Pericardium fibroblast (primary cell): ENCODE data around the gene DSCAML1. TPM values are rescaled to one million over a fixed set of nuclear protein-coding genes. Genes with fewer than 3 reads are reported as not detected.

ENCODE experiments used
- total RNA-seq: library from RNA; depleted of rRNA; stranded (reverse); fragments of >200 nt; gene quantifications from 2 replicates; pipeline ENCODE4 v1.2.3, GENCODE V29; 2015

Gene DSCAML1, protein sequence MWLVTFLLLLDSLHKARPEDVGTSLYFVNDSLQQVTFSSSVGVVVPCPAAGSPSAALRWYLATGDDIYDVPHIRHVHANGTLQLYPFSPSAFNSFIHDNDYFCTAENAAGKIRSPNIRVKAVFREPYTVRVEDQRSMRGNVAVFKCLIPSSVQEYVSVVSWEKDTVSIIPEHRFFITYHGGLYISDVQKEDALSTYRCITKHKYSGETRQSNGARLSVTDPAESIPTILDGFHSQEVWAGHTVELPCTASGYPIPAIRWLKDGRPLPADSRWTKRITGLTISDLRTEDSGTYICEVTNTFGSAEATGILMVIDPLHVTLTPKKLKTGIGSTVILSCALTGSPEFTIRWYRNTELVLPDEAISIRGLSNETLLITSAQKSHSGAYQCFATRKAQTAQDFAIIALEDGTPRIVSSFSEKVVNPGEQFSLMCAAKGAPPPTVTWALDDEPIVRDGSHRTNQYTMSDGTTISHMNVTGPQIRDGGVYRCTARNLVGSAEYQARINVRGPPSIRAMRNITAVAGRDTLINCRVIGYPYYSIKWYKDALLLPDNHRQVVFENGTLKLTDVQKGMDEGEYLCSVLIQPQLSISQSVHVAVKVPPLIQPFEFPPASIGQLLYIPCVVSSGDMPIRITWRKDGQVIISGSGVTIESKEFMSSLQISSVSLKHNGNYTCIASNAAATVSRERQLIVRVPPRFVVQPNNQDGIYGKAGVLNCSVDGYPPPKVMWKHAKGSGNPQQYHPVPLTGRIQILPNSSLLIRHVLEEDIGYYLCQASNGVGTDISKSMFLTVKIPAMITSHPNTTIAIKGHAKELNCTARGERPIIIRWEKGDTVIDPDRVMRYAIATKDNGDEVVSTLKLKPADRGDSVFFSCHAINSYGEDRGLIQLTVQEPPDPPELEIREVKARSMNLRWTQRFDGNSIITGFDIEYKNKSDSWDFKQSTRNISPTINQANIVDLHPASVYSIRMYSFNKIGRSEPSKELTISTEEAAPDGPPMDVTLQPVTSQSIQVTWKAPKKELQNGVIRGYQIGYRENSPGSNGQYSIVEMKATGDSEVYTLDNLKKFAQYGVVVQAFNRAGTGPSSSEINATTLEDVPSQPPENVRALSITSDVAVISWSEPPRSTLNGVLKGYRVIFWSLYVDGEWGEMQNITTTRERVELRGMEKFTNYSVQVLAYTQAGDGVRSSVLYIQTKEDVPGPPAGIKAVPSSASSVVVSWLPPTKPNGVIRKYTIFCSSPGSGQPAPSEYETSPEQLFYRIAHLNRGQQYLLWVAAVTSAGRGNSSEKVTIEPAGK (N-terminal part only)
- not detected in 2 replicates for total RNA-seq

DNA sequence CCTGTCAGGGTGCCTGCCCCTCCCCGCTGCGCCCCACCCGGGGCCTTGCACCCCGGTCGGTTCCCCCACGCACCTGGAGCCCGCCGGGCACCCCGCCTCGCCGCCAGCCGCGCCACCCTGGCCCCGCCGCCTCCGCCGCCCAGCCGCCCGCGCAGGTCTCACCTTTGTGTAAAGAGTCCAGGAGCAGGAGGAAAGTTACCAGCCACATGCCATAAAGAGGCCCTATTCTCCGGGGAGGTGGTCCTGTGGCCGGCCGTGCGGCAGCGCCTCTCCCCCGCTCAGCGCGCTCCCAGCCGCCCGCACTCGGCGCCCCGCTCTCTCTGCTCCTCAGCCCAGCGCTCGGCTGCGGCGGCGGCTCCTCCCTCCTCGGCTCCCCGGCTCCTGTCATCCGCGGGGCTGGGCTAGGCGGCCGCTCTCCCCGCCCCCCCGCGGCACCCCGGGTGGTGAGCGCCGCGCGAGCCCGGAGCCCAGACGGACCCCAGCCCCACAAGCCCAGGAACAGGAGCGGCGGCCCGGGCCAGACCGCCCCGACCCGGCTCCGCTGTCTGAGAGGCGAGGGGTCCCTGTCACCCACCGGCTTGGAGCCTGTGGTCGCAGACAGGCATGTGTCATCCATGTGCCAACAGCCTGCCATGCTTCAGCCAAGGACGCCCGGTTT lies at the start of gene DSCAML1:
TSS of gene DSCAML1 (minus strand) at position 345 of the 658 bp plus-strand sequence. CDS start at position 208, 137 bp downstream.

DNA sequence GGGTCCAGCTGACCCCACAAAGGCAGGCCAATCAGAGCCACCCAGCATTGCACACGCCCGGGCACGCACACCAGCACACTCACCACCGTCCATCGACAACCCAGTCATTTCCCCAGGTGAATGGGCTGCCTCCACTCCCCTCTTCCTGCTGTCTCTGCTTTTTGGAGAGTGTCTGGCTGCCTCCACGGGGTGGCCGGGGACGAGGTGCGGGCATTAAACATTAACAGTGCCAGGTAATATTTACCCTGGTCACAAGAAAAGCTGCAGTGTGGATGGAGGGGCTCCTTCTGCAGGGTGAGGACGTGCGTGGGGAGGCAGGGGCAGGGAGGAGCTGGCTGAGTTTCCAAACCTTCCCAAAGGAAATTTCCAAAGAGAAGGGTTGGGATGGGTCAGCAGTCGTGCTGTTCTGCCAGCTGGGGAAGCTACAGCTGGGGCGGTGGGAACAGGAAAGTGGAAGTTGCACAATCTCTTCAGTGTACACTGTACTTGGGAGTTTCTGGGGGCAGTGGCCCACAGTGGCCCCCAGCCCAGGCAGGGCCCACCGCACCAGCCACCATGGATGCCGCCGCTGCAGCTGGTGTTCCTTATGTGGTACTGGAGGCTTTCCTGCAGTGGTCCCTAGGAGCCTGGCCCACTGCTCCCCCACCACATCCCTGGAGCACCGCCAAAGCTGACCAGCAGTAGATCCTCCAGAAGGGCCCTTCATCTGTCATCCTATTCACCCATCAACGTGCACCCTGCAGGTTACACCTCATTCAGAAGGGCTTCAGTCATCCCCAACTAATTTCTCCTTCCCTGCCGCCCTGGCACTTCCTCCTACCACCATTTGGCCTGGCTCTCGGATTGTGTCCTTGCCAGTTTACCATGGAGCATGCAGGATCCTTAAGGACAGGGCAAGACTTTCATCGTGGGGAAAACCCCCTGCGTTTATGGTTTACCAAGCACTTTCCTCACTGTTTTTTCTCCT lies 27.8 kb upstream of the DSCAML1 start, which contains the start of gene FXYD2:
TSS of gene FXYD2 (minus strand) at position 174 of the 967 bp plus-strand sequence. CDS start at position 108, 66 bp downstream.

Other genes starting within 250 kb of the DSCAML1 start
- gene FXYD2, start 27.5 kb upstream of the DSCAML1 start, total RNA-seq, result not detected in 2 replicates
- gene FXYD6, start 79.4 kb upstream of the DSCAML1 start, total RNA-seq, result 0.68 and 1.3 TPM in 2 replicates
- not detected in 2 replicates for gene TMPRSS13, start 132.2 kb upstream of the DSCAML1 start, total RNA-seq
- gene IL10RA, start 189.2 kb upstream of the DSCAML1 start, total RNA-seq, result not detected in 2 replicates